GM12874 (cell line): ENCODE measurements around the gene ZNF2.
A peak's percentile ranks its signal among the peaks of the same experiment; 100 is the strongest.

Source experiments
- CTCF ChIP-seq: IDR thresholded peaks from 2 replicates; pipeline ENCODE4 v1.5.1; 2011; ENCODE audit warnings: low read depth, mild to moderate bottlenecking, control low read depth, low read length, moderate library complexity; ENCODE audit not compliant: insufficient read depth

Gene ZNF2

GRCh38 chr2:95207111-95207961 lies 41.7 kb downstream of the ZNF2 start, which contains the start of gene ZNF892:
ZNF892 (plus strand) TSS chr2:95207521; CDS start chr2:95207816, 295 bp downstream.
- TF ChIP-seq CTCF: peak; percentile 69

GRCh38 chr2:95208106-95208505 lies 42.5 kb downstream of the ZNF2 start:
- TF ChIP-seq CTCF: no peak

GRCh38 chr2:95215018-95215612 lies 49.5 kb downstream of the ZNF2 start:
- TF ChIP-seq CTCF: no peak

- no peak for TF ChIP-seq CTCF
These were observed 54.8 kb downstream of the ZNF2 start for GRCh38 chr2:95220449-95220848.

GRCh38 chr2:95225658-95226057 lies 60.0 kb downstream of the ZNF2 start:
- TF ChIP-seq CTCF: no peak

- TF ChIP-seq CTCF: peak; percentile 69
These were observed 66.1 kb downstream of the ZNF2 start for GRCh38 chr2:95231723-95232122.

GRCh38 chr2:95232232-95232631 lies 66.6 kb downstream of the ZNF2 start:
- no peak for TF ChIP-seq CTCF
